ENCODE data around the gene GPR61. TPM values are rescaled to one million over a fixed set of nuclear protein-coding genes. Genes with fewer than 3 reads are reported as not detected.
A peak's percentile ranks its signal among the peaks of the same experiment; 100 is the strongest.

GPR61 gene
- total RNA-seq, 1 experiment from 2014 or later = not detected

- H3K9me3 ChIP-seq = no peaks in the 10 kb centered on the region
- H3K27me3 ChIP-seq = no peaks in the 10 kb centered on the region
- H3K36me3 ChIP-seq = peaks cover 62% of the 10 kb centered on the region
- H3K4me3 ChIP-seq = no peak overlapping the region
- DNase-seq = peak; percentile 82
Measured at GRCh38 chr1:109578947-109579443, 39.3 kb downstream of the GPR61 start.

GRCh38 chr1:109579491-109579890 is 39.8 kb downstream of the GPR61 start:
- peaks cover 64% of the 10 kb centered on the region for H3K36me3 ChIP-seq
- peak; percentile 83 for DNase-seq
- H3K4me3 ChIP-seq = no peak overlapping the region
- no peaks in the 10 kb centered on the region for H3K9me3 ChIP-seq
- H3K27me3 ChIP-seq = no peaks in the 10 kb centered on the region

GRCh38 chr1:109582021-109582420 is 42.3 kb downstream of the GPR61 start:
- no peak for DNase-seq
- Histone ChIP-seq H3K9me3 (no peaks in the 10 kb centered on the region), H3K4me3 (no peak overlapping the region), H3K27me3 (no peaks in the 10 kb centered on the region), H3K36me3 (peaks cover 73% of the 10 kb centered on the region)

- Histone ChIP-seq H3K9me3 (no peaks in the 10 kb centered on the region), H3K4me3 (no peak overlapping the region), H3K36me3 (peaks cover 91% of the 10 kb centered on the region), H3K27me3 (no peaks in the 10 kb centered on the region)
- no peak for DNase-seq
Measured at GRCh38 chr1:109584766-109585165, 45.1 kb downstream of the GPR61 start.

GRCh38 chr1:109586055-109586454 is 46.4 kb downstream of the GPR61 start:
- no peaks in the 10 kb centered on the region for H3K27me3 ChIP-seq
- H3K36me3 ChIP-seq = peaks cover 89% of the 10 kb centered on the region
- no peak for DNase-seq
- H3K4me3 ChIP-seq = no peak overlapping the region
- H3K9me3 ChIP-seq = no peaks in the 10 kb centered on the region

GRCh38 chr1:109589177-109589576 is 49.5 kb downstream of the GPR61 start:
- no peaks in the 10 kb centered on the region for H3K27me3 ChIP-seq
- H3K36me3 ChIP-seq = peaks cover 96% of the 10 kb centered on the region
- no peak for DNase-seq
- no peak overlapping the region for H3K4me3 ChIP-seq
- H3K9me3 ChIP-seq = no peaks in the 10 kb centered on the region

GRCh38 chr1:109589679-109590078 is 50.0 kb downstream of the GPR61 start:
- H3K36me3 ChIP-seq = peaks cover 93% of the 10 kb centered on the region
- no peak for DNase-seq
- no peak overlapping the region for H3K4me3 ChIP-seq
- no peaks in the 10 kb centered on the region for H3K9me3 ChIP-seq
- no peaks in the 10 kb centered on the region for H3K27me3 ChIP-seq

GRCh38 chr1:109592916-109593315 is 53.2 kb downstream of the GPR61 start:
- Histone ChIP-seq H3K4me3 (no peak overlapping the region), H3K9me3 (no peaks in the 10 kb centered on the region), H3K36me3 (peaks cover 94% of the 10 kb centered on the region), H3K27me3 (no peaks in the 10 kb centered on the region)
- DNase-seq = no peak

- no peak for DNase-seq
- Histone ChIP-seq H3K36me3 (peaks cover 86% of the 10 kb centered on the region), H3K4me3 (no peak overlapping the region)
Measured at GRCh38 chr1:109595531-109595930, 55.9 kb downstream of the GPR61 start.

More at GRCh38 chr1:109595531-109595930, 55.9 kb downstream of the GPR61 start:
- Histone ChIP-seq H3K27me3 (no peaks in the 10 kb centered on the region), H3K9me3 (no peaks in the 10 kb centered on the region)

Other genes with a start within 250 kb of the GPR61 start
- gene MYBPHL, start 232.9 kb upstream of the GPR61 start, total RNA-seq (2014; rRNA removed; shearing (Covaris generic); ENCODE audit: low replicate concordance) = not detected in 2 replicates
- 0.07 and 0.46 TPM in 2 replicates for gene SORT1, start 142.0 kb upstream of the GPR61 start, total RNA-seq (2014; rRNA removed; shearing (Covaris generic); ENCODE audit: low replicate concordance)
- 304 and 1,327 TPM in 2 replicates for gene PSMA5, start 113.4 kb upstream of the GPR61 start, total RNA-seq (2014; rRNA removed; shearing (Covaris generic); ENCODE audit: low replicate concordance)
- 0.46 TPM in 1 of 2 replicates, not detected in the other for gene SYPL2, start 73.3 kb upstream of the GPR61 start, total RNA-seq (2014; rRNA removed; shearing (Covaris generic); ENCODE audit: low replicate concordance)
- gene ATXN7L2, start 56.0 kb upstream of the GPR61 start, total RNA-seq (2014; rRNA removed; shearing (Covaris generic); ENCODE audit: low replicate concordance) = 3.9 and 10.4 TPM in 2 replicates
- gene CYB561D1, start 45.8 kb upstream of the GPR61 start, total RNA-seq (2014; rRNA removed; shearing (Covaris generic); ENCODE audit: low replicate concordance) = 2.2 and 6.7 TPM in 2 replicates
- gene AMIGO1, start 30.1 kb upstream of the GPR61 start, total RNA-seq (2014; rRNA removed; shearing (Covaris generic); ENCODE audit: low replicate concordance) = 0.20 and 1.3 TPM in 2 replicates
- gene GNAI3, start 8.7 kb downstream of the GPR61 start, total RNA-seq (2014; rRNA removed; shearing (Covaris generic); ENCODE audit: low replicate concordance) = 17.0 and 20.1 TPM in 2 replicates
- 0.10 TPM in 1 of 2 replicates, not detected in the other for gene GNAT2, start 79.7 kb downstream of the GPR61 start, total RNA-seq (2014; rRNA removed; shearing (Covaris generic); ENCODE audit: low replicate concordance)
- 119 and 172 TPM in 2 replicates for gene AMPD2, start 80.0 kb downstream of the GPR61 start, total RNA-seq (2014; rRNA removed; shearing (Covaris generic); ENCODE audit: low replicate concordance)
- 27.9 and 33.5 TPM in 2 replicates for gene GSTM4, start 116.2 kb downstream of the GPR61 start, total RNA-seq (2014; rRNA removed; shearing (Covaris generic); ENCODE audit: low replicate concordance)
- gene GSTM2, start 128.2 kb downstream of the GPR61 start, total RNA-seq (2014; rRNA removed; shearing (Covaris generic); ENCODE audit: low replicate concordance) = 20.0 and 22.2 TPM in 2 replicates
- 67.7 and 86.1 TPM in 2 replicates for gene GSTM1, start 147.9 kb downstream of the GPR61 start, total RNA-seq (2014; rRNA removed; shearing (Covaris generic); ENCODE audit: low replicate concordance)
- not detected in 2 replicates for gene GSTM5, start 172.4 kb downstream of the GPR61 start, total RNA-seq (2014; rRNA removed; shearing (Covaris generic); ENCODE audit: low replicate concordance)
- gene GSTM3, start 201.2 kb downstream of the GPR61 start, total RNA-seq (2014; rRNA removed; shearing (Covaris generic); ENCODE audit: low replicate concordance) = 47.2 and 80.3 TPM in 2 replicates
- not detected in 2 replicates for gene EPS8L3, start 224.1 kb downstream of the GPR61 start, total RNA-seq (2014; rRNA removed; shearing (Covaris generic); ENCODE audit: low replicate concordance)